Muscle of arm (tissue), 12 donors: ENCODE results near the gene CDC5L. TPM values are rescaled to one million over a fixed set of nuclear protein-coding genes. Genes with fewer than 3 reads are reported as not detected.

Source experiments
- DNase-seq: peaks from one replicate; pipeline ENCODE4 v3.0.0-alpha.2; 2013
- polyA plus RNA-seq, 12 donors: library from polyadenylated mRNA; unstranded; fragments of 120-200 nt; gene quantifications; one replicate each; pipeline ENCODE4 v1.2.1, GENCODE V29; 2013; ENCODE audit not compliant: insufficient read length in 12 of 12

CDC5L gene
- polyA plus RNA-seq, 12 donors = 16.6 to 31.1 (median 28.8) TPM; not detected in 1

- DNase-seq = no peak
Observed at GRCh38 chr6:44496665-44497369, 109.3 kb downstream of the CDC5L start.

- no peak for DNase-seq
Observed at GRCh38 chr6:44497807-44498206, 110.3 kb downstream of the CDC5L start.

- DNase-seq = no peak
Observed at GRCh38 chr6:44498436-44498835, 110.9 kb downstream of the CDC5L start.

GRCh38 chr6:44499609-44500008, 112.1 kb downstream of the CDC5L start:
- DNase-seq = no peak

Other genes starting within 250 kb of the CDC5L start
- under 1 TPM in 10 of 12 donors, not detected in 2; 0.14 to 0.46 (median 0.29) TPM for gene CAPN11, start 228.9 kb upstream of the CDC5L start, polyA plus RNA-seq
- gene MYMX, start 170.8 kb upstream of the CDC5L start, polyA plus RNA-seq = 10 to 100 TPM in 9 of 12 donors, 1 to 10 TPM in 1, not detected in 2; 7.9 to 28.6 (median 18.8) TPM
- 10 to 100 TPM in 11 of 12 donors, not detected in 1; 55.1 to 90.8 (median 73.6) TPM for gene SLC29A1, start 164.1 kb upstream of the CDC5L start, polyA plus RNA-seq
- 1,000 to 10,000 TPM in 3 of 12 donors, 100 to 1,000 TPM in 8, not detected in 1; 766 to 1,134 (median 924) TPM for gene HSP90AB1, start 140.6 kb upstream of the CDC5L start, polyA plus RNA-seq
- 10 to 100 TPM in 11 of 12 donors, not detected in 1; 26.4 to 41.9 (median 30.6) TPM for gene SLC35B2, start 130.2 kb upstream of the CDC5L start, polyA plus RNA-seq
- 1 to 10 TPM in 11 of 12 donors, not detected in 1; 3.1 to 9.2 (median 4.5) TPM for gene NFKBIE, start 122.2 kb upstream of the CDC5L start, polyA plus RNA-seq
- gene TMEM151B, start 117.3 kb upstream of the CDC5L start, polyA plus RNA-seq = 1 to 10 TPM in 2 of 12 donors, under 1 TPM in 8, not detected in 2; 0.15 to 2.8 (median 0.38) TPM
- gene AARS2, start 74.4 kb upstream of the CDC5L start, polyA plus RNA-seq = 10 to 100 TPM in 1 of 12 donors, 1 to 10 TPM in 10, not detected in 1; 7.4 to 13.8 (median 8.7) TPM
- not detected for gene SPATS1, start 45.1 kb upstream of the CDC5L start, polyA plus RNA-seq